IPS-20b (cell line): ENCODE measurements around the gene CADM1.
A peak's percentile ranks its signal among the peaks of the same experiment; 100 is the strongest.

Experiments
- H3K27ac ChIP-seq: one replicate; pipeline ENCODE4 v1.5.1; 2013; ENCODE audit warnings: low read length
- H3K27me3 ChIP-seq: 2 replicates; pipeline ENCODE4 v1.6.1; 2013; ENCODE audit warnings: mild to moderate bottlenecking, low read length, inconsistent platforms; ENCODE audit not compliant: insufficient read depth
- H3K36me3 ChIP-seq: 2 replicates; pipeline ENCODE4 v1.6.1; 2013; ENCODE audit warnings: low read depth, mild to moderate bottlenecking, inconsistent platforms, low read length, moderate library complexity; ENCODE audit not compliant: insufficient read depth
- H3K4me1 ChIP-seq: 2 replicates; pipeline ENCODE4 v1.6.1; 2013; ENCODE audit warnings: mild to moderate bottlenecking, control low read depth, inconsistent platforms, low read length, moderate library complexity; ENCODE audit not compliant: insufficient read depth
- H3K4me3 ChIP-seq: 2 replicates; pipeline ENCODE4 v1.5.1; 2013; ENCODE audit warnings: mild to moderate bottlenecking, low read length, inconsistent platforms
- H3K9ac ChIP-seq: 2 replicates; pipeline ENCODE4 v1.6.1; 2013; ENCODE audit warnings: low read depth, mild to moderate bottlenecking, inconsistent platforms, low read length, moderate library complexity
- H3K9me3 ChIP-seq: 2 replicates; pipeline ENCODE4 v1.6.1; 2013; ENCODE audit warnings: mild to moderate bottlenecking, low read depth, low read length, inconsistent platforms; ENCODE audit not compliant: insufficient read depth

CADM1 gene

DNA sequence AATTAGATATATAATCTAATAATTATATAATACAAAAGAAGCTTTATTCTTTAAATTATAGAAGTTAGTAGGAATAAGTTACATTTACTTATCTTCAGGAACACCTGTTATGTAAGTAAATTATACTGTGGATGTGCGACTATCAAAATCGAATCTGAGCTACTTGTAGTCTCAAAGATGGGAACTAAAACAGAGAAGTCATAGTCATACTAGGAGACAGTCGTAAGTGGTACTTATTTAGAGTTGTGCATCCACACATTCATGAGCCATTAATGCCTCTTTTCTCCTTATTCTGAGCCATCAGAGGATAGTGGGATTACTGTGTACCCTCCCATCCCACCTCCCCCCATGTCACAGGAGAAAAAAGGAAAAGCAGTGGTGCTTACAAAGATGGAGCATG, 114.4 kb downstream of the CADM1 start:
- H3K27me3 ChIP-seq, result peaks cover 100% of the 10 kb centered on the region
- H3K9ac ChIP-seq, result no peak overlapping the region
- peaks cover 17% of the 10 kb centered on the region; the same call in 1 of the 2 replicates for H3K4me1 ChIP-seq
- H3K36me3 ChIP-seq, result no peaks in the 10 kb centered on the region
- H3K4me3 ChIP-seq, result peak overlapping the region; percentile 10; the same call in 1 of the 2 replicates
- H3K9me3 ChIP-seq, result no peaks in the 10 kb centered on the region
- H3K27ac ChIP-seq, result no peak overlapping the region

DNA sequence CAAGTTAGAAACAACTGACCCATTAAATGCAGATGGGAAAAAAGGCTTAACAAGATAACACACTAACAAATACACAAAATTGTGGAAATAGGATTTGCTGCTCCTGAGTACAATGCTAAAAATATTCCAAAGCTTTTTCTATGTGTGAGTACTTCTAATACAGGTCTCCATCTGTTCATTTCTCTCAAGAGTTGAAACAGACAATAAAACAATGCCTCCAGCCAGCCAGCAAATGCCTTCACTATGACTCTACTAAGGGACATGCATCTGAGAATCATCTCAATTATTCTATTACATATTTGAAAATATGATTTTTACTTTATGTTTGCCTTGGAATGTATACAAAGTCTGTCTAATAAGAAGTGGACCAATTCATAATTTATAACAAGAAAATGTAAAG, 119.0 kb downstream of the CADM1 start:
- Histone ChIP-seq H3K4me1 (peaks cover 16% of the 10 kb centered on the region), H3K4me3 (no peak overlapping the region), H3K27ac (no peak overlapping the region), H3K9me3 (no peaks in the 10 kb centered on the region), H3K36me3 (no peaks in the 10 kb centered on the region), H3K27me3 (peaks cover 81% of the 10 kb centered on the region), H3K9ac (no peak overlapping the region)

DNA sequence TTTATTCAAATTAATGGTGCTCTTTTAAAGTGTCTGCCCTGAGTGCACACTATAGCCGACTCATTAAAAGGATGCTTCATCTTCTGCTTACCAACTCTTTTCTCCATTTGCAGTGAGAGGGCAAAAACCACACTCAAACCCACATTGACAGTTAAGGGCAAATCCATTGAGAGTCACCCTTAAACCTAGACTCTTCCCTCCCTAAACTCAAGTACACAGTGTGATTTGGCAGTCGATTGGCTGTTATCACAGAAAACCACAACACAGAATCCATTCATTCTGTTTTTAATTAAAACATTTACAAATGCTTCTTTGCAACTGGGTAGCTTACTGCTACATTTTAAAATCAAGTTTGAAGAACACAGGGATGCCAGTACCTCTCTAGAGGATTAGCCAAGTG, 120.0 kb downstream of the CADM1 start:
- no peaks in the 10 kb centered on the region for H3K9me3 ChIP-seq
- no peak overlapping the region for H3K27ac ChIP-seq
- no peak overlapping the region for H3K9ac ChIP-seq
- H3K36me3 ChIP-seq, result no peaks in the 10 kb centered on the region
- H3K4me3 ChIP-seq, result no peak overlapping the region
- H3K27me3 ChIP-seq, result peaks cover 71% of the 10 kb centered on the region
- peaks cover 12% of the 10 kb centered on the region for H3K4me1 ChIP-seq

DNA sequence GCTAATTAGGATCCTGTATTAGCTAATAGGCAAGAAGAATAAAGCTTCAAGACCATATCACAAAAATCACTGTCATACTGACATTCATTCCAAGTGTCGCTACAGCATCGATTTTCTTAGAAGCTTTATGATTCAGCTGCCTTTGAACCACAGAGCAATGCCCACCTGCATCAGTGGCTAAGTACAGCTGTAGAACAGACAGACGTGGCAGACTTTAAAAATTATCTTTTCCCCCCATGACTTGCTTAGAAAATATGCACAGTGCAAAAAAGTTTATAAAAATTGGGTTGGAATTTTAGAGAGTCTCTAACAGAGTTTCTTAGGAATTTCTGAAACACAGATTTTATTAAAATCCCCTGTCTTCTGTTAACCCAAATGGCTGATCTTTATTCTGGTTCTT, 120.8 kb downstream of the CADM1 start:
- H3K36me3 ChIP-seq, result no peaks in the 10 kb centered on the region
- H3K4me1 ChIP-seq, result peaks cover 12% of the 10 kb centered on the region
- H3K27ac ChIP-seq, result no peak overlapping the region
- H3K27me3 ChIP-seq, result peaks cover 63% of the 10 kb centered on the region
- H3K9me3 ChIP-seq, result no peaks in the 10 kb centered on the region
- no peak overlapping the region for H3K4me3 ChIP-seq
- H3K9ac ChIP-seq, result no peak overlapping the region

DNA sequence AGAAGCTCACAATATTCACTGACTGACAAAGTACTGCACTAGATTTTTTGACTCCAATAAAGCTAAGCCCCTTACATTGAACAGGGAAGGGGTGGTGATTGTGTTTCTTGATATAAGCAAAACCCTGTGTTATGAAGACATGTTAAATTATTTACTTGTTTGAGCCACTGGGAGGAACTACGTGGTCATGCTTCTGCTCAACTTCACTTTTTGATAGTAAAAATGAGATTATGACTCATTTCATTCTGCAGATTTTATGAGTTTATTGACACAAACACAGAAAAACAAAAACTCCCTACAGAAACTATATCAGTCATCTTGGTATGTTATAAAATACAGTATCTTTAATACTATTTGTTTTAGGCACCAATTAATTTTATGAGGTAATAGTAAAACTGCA, 124.7 kb downstream of the CADM1 start:
- Histone ChIP-seq H3K36me3 (no peaks in the 10 kb centered on the region), H3K9me3 (no peaks in the 10 kb centered on the region), H3K4me1 (peaks cover 12% of the 10 kb centered on the region), H3K9ac (no peak overlapping the region), H3K4me3 (no peak overlapping the region), H3K27ac (no peak overlapping the region), H3K27me3 (peaks cover 24% of the 10 kb centered on the region)

DNA sequence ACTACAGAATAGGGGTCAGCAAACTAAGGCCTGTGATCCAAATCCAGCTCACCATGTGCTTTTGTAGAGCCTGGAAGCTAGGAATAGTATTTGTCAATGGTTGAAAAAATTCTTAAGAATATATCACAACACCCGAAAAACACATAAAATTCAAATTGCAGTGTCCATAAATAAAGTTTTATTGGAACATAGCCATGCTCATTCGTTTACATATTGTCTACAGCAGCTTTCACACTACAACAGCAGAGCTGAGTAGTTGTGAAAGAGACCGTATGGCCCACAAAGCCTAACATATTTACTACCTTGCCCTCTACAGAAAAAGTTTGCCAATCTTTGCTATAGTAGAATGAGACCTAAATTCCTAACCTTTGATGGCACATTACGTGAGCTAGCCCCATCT, 125.7 kb downstream of the CADM1 start:
- Histone ChIP-seq H3K4me1 (peaks cover 12% of the 10 kb centered on the region; the same call in 1 of the 2 replicates), H3K27me3 (peaks cover 14% of the 10 kb centered on the region; the same call in 1 of the 2 replicates), H3K36me3 (no peaks in the 10 kb centered on the region), H3K9me3 (no peaks in the 10 kb centered on the region), H3K9ac (no peak overlapping the region), H3K27ac (no peak overlapping the region), H3K4me3 (no peak overlapping the region)

DNA sequence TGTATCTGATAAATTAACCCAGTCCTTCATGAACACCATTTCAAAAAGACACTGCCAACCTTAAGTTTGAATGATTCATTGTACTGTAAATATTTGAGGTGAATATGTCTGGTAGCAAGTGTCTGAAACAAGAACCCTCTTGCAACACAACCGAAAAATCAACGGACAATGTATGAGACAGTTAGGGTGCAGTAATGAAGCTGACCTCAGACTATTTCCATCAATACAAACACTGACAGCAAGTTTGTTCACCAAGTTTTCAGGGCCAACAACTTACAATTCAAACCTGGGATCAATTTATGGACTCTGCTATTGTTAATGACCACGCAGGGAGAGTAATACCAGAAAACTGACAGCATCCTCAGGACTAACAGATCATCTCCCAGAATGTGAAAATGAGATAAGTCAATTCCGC, 126.3 kb downstream of the CADM1 start:
- Histone ChIP-seq H3K27me3 (peaks cover 8% of the 10 kb centered on the region; the same call in 1 of the 2 replicates), H3K4me3 (no peak overlapping the region), H3K9ac (no peak overlapping the region), H3K36me3 (no peaks in the 10 kb centered on the region), H3K9me3 (no peaks in the 10 kb centered on the region), H3K4me1 (peaks cover 8% of the 10 kb centered on the region; the same call in 1 of the 2 replicates), H3K27ac (no peak overlapping the region)

DNA sequence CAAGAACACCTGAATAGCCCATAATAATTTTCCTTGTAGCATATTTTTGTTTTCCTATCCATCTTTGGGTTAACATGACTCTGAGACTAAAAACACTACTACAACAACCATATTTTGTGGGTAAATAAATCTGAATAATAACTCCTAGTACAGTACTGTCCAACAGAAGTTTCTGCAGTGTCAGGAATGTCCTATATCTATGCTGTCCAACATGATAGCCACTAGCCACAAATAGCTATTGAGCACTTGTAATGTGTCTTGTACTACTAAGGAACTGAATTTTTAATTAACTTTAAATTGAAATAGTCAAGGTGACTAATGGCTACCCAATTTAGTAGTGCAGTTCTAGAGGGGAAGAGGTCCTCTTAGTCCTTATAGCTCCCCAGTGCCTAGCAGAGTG, 135.6 kb downstream of the CADM1 start:
- Histone ChIP-seq H3K27ac (no peak overlapping the region), H3K4me1 (peaks cover 9% of the 10 kb centered on the region; the same call in 1 of the 2 replicates), H3K9me3 (no peaks in the 10 kb centered on the region), H3K36me3 (no peaks in the 10 kb centered on the region), H3K9ac (no peak overlapping the region), H3K4me3 (no peak overlapping the region), H3K27me3 (no peaks in the 10 kb centered on the region)

DNA sequence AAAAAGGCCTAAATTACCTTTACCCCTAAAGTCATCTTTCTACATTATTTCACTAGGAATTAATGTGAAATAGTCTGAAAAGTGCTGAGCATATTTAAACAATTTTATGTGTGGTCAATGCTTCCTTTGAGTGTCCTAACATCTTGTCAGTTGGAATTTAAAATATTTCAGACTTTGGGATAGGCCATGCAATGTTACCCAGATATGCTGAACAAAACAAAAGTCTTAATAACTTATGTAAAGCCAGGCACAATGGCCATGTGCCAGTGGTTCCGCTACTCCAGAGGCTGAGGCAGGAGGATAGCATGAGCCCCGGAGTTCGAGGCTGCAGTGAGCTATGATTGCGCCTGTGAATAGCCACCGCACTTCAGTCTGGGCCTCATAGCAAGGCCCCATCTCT, 137.4 kb downstream of the CADM1 start:
- Histone ChIP-seq H3K4me1 (peaks cover 9% of the 10 kb centered on the region; the same call in 1 of the 2 replicates), H3K4me3 (no peak overlapping the region), H3K27ac (no peak overlapping the region), H3K36me3 (no peaks in the 10 kb centered on the region), H3K27me3 (no peaks in the 10 kb centered on the region), H3K9ac (no peak overlapping the region), H3K9me3 (no peaks in the 10 kb centered on the region)

DNA sequence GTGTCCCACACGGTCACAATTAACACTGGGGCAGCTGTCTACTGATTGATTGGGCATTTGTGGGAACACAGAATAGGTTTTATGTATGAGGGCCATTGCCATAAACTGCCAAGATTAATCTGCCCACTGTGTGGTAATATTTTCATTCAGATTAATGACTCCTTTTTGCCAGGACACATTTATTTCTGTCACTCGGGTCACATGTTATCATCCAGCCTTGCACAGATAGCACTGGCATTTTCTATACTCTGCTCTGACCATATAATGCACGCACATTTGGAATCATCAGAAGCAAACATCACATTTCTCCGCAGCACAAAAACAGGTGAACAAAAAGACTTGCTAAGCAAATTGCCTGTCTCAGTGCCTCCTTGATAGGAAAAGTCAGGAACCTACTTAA, 138.3 kb downstream of the CADM1 start:
- Histone ChIP-seq H3K9ac (no peak overlapping the region), H3K4me1 (peaks cover 9% of the 10 kb centered on the region; the same call in 1 of the 2 replicates), H3K4me3 (no peak overlapping the region), H3K27me3 (no peaks in the 10 kb centered on the region), H3K27ac (no peak overlapping the region), H3K9me3 (no peaks in the 10 kb centered on the region), H3K36me3 (no peaks in the 10 kb centered on the region)

DNA sequence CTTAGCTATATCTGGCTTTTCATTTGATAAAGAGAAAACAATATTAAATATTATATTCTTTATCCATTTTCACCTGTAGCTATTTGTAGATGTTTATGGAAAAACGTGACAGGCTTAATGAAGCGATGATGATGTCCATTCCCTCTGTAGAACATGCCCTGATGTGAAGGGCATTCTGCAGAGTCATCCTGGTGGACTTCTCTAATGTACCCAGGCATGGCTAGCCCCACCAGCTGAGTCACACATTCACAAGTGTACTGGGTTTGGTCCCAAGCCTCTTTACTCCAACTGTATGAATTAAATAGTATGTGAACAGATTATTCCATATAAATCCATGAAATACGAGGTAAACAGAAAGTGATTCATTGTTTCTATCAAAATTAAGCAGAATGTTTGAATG, 139.3 kb downstream of the CADM1 start:
- peaks cover 9% of the 10 kb centered on the region; the same call in 1 of the 2 replicates for H3K4me1 ChIP-seq
- no peak overlapping the region for H3K9ac ChIP-seq
- no peaks in the 10 kb centered on the region for H3K27me3 ChIP-seq
- H3K9me3 ChIP-seq, result no peaks in the 10 kb centered on the region
- no peak overlapping the region for H3K27ac ChIP-seq
- H3K4me3 ChIP-seq, result no peak overlapping the region
- H3K36me3 ChIP-seq, result no peaks in the 10 kb centered on the region

DNA sequence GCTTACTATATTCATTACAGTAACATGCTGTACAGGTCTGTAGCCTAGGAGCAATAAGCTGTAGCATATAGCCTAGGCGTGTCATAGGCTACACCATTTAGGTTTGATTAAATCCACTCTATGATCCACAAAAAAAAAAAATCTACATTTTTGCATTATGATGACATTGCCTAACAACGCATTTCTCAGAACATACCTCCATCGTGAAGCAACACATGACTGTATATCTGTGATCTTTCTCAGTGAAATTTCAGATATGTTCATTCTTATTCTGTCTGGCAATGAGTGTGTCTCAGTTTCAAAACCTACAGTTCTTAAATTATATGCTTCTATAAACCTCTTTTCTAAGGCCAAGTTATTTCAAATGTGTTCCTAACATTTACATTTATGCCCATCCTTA, 140.3 kb downstream of the CADM1 start:
- Histone ChIP-seq H3K36me3 (no peaks in the 10 kb centered on the region), H3K9ac (no peak overlapping the region), H3K27me3 (no peaks in the 10 kb centered on the region), H3K27ac (no peak overlapping the region), H3K4me3 (no peak overlapping the region), H3K4me1 (peaks cover 9% of the 10 kb centered on the region; the same call in 1 of the 2 replicates), H3K9me3 (no peaks in the 10 kb centered on the region)
